Spleen (tissue), 11 donors: ENCODE data around the gene ADPGK. TPM values are rescaled to one million over a fixed set of nuclear protein-coding genes. Genes with fewer than 3 reads are reported as not detected.

Experiments used
- DNase-seq: peaks from one replicate; pipeline ENCODE4 v3.0.0-alpha.2; 2020
- H3K27ac ChIP-seq, 8 donors: fragments of 200-600 bp; sonication (generic) in 7 of 8; 1 replicate in 4 of 8; 2 replicates in 4 of 8; pipeline versions ENCODE4 v1.5.0 to v1.8.0; 2016 to 2021; ENCODE audit warnings: inconsistent platforms in 4 of 8, mild to moderate bottlenecking in 4 of 8, moderate library complexity in 1 of 8
- H3K27me3 ChIP-seq, 7 donors: fragments of 200-600 bp; sonication (generic) in 6 of 7; replicated peaks in 1 of 7; 1 replicate in 4 of 7; 2 replicates in 3 of 7; pipeline versions ENCODE4 v1.5.0 to v1.8.0; 2016 to 2021; ENCODE audit warnings: inconsistent platforms in 3 of 7, mild to moderate bottlenecking in 1 of 7
- H3K36me3 ChIP-seq, 6 donors: fragments of 200-600 bp; sonication (generic) in 5 of 6; 1 replicate in 4 of 6; 2 replicates in 2 of 6; pipeline versions ENCODE4 v1.5.0 to v1.8.0; 2016 to 2021; ENCODE audit warnings: inconsistent platforms in 2 of 6
- H3K4me1 ChIP-seq, 6 donors: fragments of 200-600 bp; sonication (generic) in 5 of 6; 1 replicate in 3 of 6; 2 replicates in 3 of 6; pipeline versions ENCODE4 v1.5.0 to v1.8.0; 2016 to 2021; ENCODE audit warnings: inconsistent platforms in 3 of 6
- H3K4me3 ChIP-seq, 8 donors: fragments of 200-600 bp; sonication (generic) in 7 of 8; 1 replicate in 4 of 8; 2 replicates in 4 of 8; pipeline versions ENCODE4 v1.5.0 to v1.8.0; 2016 to 2021; ENCODE audit warnings: inconsistent platforms in 4 of 8, mild to moderate bottlenecking in 4 of 8, moderate library complexity in 2 of 8
- H3K9me3 ChIP-seq, 8 donors: fragments of 200-600 bp; sonication (generic) in 7 of 8; 1 replicate in 4 of 8; 2 replicates in 4 of 8; pipeline versions ENCODE4 v1.5.0 to v1.8.0; 2016 to 2021; ENCODE audit warnings: inconsistent platforms in 4 of 8
- POLR2A ChIP-seq, 3 donors: fragments of 450-650 bp; IDR thresholded peaks; one replicate each; pipeline ENCODE4 v1.5.1; 2017; ENCODE audit warnings: antibody characterized with exemption in 3 of 3, mild to moderate bottlenecking in 1 of 3
- POLR2AphosphoS5 ChIP-seq, 3 donors: sonication (generic); formaldehyde crosslinking; IDR thresholded peaks; one replicate each; pipeline ENCODE4 v1.5.1; 2017; ENCODE audit warnings: antibody characterized with exemption in 3 of 3
- WGBS, 5 donors: extraction: QIAGEN DNeasy Blood & Tissue Kit in 3 of 5; methylation state at CpG; one replicate each; pipeline versions ENCODE4 v1.1.5 to v1.1.7; 2013 to 2018; 5-methylcytosine and 5-hydroxymethylcytosine counted together
- intact Hi-C: fragments of 100-400 bp; cut with DNase I; formaldehyde crosslinking; loops from one replicate; pipeline ENCODE4 v1.15.0; 2023; ENCODE audit warnings: low total_unique reads
- polyA plus RNA-seq, 3 donors: library from polyadenylated mRNA; stranded (reverse); fragments of 200-250 nt; gene quantifications; one replicate each; pipeline ENCODE4 v1.2.1, GENCODE V29; 2013
- total RNA-seq, 7 donors: library from RNA; depleted of rRNA in 3 of 7; stranded (reverse); fragments of >200 nt in 3 of 7; fragmentation: NEBNext Ultra II Directional in 4 of 7; extraction: Animal tissue kit (Norgen Biotek cat#: 25700) in 4 of 7; gene quantifications; one replicate each; pipeline versions ENCODE4 v1.1.0 to v1.2.1, GENCODE V29; 2016 to 2021
- TF ChIP-seq, protein P1 (sequence below), 11 experiments: fragments of 200-600 bp in 7 of 11; fragments of 450-650 bp in 4 of 11; sonication (generic) in 4 of 11; IDR thresholded peaks in 8 of 11; conservative IDR thresholded peaks in 3 of 11; 1 replicate in 7 of 11; 2 replicates in 4 of 11; pipeline versions ENCODE4 v1.4.0 to v1.8.0; 2016 to 2021; ENCODE audit warnings: antibody characterized with exemption in 11 of 11, inconsistent platforms in 4 of 11, mild to moderate bottlenecking in 1 of 11
- donor health status: healthy with polysubstance abuse.
- donor health status: DM: no; HTN: no; CAD: no; lungs with moderate emphysema.
- donor health status: DM: no; HTN: no; CAD: no.
- donor health status: Bipolar disorder and iron deficiency.
- donor health status: healthy.
- donor health status: DM: no; HTN: no; CAD: no.
- donor health status: DM: yes; HTN: yes; CAD: no.

The ADPGK gene
- total and polyA plus RNA-seq, 10 donors, result 65.4 to 119 (median 100) TPM

- Histone ChIP-seq H3K4me1 (peaks cover 0 to 14% (median 12%) of the 10 kb centered on the region in 6 donors), H3K27ac (no peak overlapping the region), H3K36me3 (no peaks in the 10 kb centered on the region), H3K27me3 (peaks cover 0 to 30% (median 17%) of the 10 kb centered on the region in 7 donors), H3K4me3 (no peak overlapping the region), H3K9me3 (no peaks in the 10 kb centered on the region)
- DNase-seq, result no peak
- no peak for TF ChIP-seq POLR2AphosphoS5 (IDR thresholded peaks at IDR 0.05)
- TF ChIP-seq, protein P1, sequence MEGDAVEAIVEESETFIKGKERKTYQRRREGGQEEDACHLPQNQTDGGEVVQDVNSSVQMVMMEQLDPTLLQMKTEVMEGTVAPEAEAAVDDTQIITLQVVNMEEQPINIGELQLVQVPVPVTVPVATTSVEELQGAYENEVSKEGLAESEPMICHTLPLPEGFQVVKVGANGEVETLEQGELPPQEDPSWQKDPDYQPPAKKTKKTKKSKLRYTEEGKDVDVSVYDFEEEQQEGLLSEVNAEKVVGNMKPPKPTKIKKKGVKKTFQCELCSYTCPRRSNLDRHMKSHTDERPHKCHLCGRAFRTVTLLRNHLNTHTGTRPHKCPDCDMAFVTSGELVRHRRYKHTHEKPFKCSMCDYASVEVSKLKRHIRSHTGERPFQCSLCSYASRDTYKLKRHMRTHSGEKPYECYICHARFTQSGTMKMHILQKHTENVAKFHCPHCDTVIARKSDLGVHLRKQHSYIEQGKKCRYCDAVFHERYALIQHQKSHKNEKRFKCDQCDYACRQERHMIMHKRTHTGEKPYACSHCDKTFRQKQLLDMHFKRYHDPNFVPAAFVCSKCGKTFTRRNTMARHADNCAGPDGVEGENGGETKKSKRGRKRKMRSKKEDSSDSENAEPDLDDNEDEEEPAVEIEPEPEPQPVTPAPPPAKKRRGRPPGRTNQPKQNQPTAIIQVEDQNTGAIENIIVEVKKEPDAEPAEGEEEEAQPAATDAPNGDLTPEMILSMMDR (IDR thresholded peaks at IDR 0.05 in 8 of 11, conservative IDR thresholded peaks at IDR 0.05 in 3 of 11), result no peak
- TF ChIP-seq POLR2A (IDR thresholded peaks at IDR 0.05), result no peak
- intact Hi-C loops, result no loop called here
- WGBS, 5 donors, result 93 to 98% (median 95%) methylated on average over 2 of the region's 2 CpGs
Observed at GRCh38 chr15:72792431-72792830, 8.9 kb upstream of the ADPGK start.

GRCh38 chr15:72790302-72790910 lies 6.8 kb upstream of the ADPGK start:
- no peaks in the 10 kb centered on the region for H3K36me3 ChIP-seq
- H3K9me3 ChIP-seq, result no peaks in the 10 kb centered on the region
- intact Hi-C loops, result no loop called here
- WGBS, 5 donors, result 36 to 96% (median 89%) methylated on average over 1 of the region's 1 CpG
- H3K27me3 ChIP-seq, result peaks cover 0 to 10% (median 0%) of the 10 kb centered on the region in 7 donors
- no peak for DNase-seq
- no peak overlapping the region for H3K4me3 ChIP-seq
- TF ChIP-seq POLR2A (IDR thresholded peaks at IDR 0.05), result no peak
- TF ChIP-seq, protein P1 (IDR thresholded peaks at IDR 0.05 in 8 of 11, conservative IDR thresholded peaks at IDR 0.05 in 3 of 11), result no peak
- TF ChIP-seq POLR2AphosphoS5 (IDR thresholded peaks at IDR 0.05), result no peak
- no peak overlapping the region for H3K27ac ChIP-seq
- peaks cover 0 to 16% (median 1%) of the 10 kb centered on the region in 6 donors for H3K4me1 ChIP-seq

- Histone ChIP-seq H3K4me3 (no peak overlapping the region), H3K36me3 (no peaks in the 10 kb centered on the region), H3K27me3 (peaks cover 0 to 4% (median 0%) of the 10 kb centered on the region in 7 donors), H3K4me1 (peaks cover 0 to 34% (median 16%) of the 10 kb centered on the region in 6 donors), H3K9me3 (no peaks in the 10 kb centered on the region), H3K27ac (peak overlapping the region in 1 of 8 donors; percentile 8)
- intact Hi-C loops, result no loop called here
- TF ChIP-seq POLR2A (IDR thresholded peaks at IDR 0.05) (no peak), POLR2AphosphoS5 (IDR thresholded peaks at IDR 0.05) (no peak)
- TF ChIP-seq, protein P1 (IDR thresholded peaks at IDR 0.05 in 8 of 11, conservative IDR thresholded peaks at IDR 0.05 in 3 of 11), result no peak
- 93 to 97% (median 95%) methylated on average over 1 of the region's 1 CpG for WGBS, 5 donors
- DNase-seq, result no peak
Observed at GRCh38 chr15:72787526-72787925, 4.0 kb upstream of the ADPGK start.

- Histone ChIP-seq H3K27me3 (no peaks in the 10 kb centered on the region), H3K36me3 (peaks cover 0 to 4% (median 0%) of the 10 kb centered on the region in 6 donors), H3K9me3 (no peaks in the 10 kb centered on the region), H3K4me1 (peaks cover 5 to 41% (median 24%) of the 10 kb centered on the region in 6 donors), H3K4me3 (no peak overlapping the region), H3K27ac (peak overlapping the region in 3 of 8 donors; percentile 2 to 11 (median 8))
- TF ChIP-seq, protein P1 (IDR thresholded peaks at IDR 0.05 in 8 of 11, conservative IDR thresholded peaks at IDR 0.05 in 3 of 11), result no peak
- TF ChIP-seq POLR2AphosphoS5 (IDR thresholded peaks at IDR 0.05) (no peak), POLR2A (IDR thresholded peaks at IDR 0.05) (no peak)
- 72 to 89% (median 87%) methylated on average over 8 of the region's 8 CpGs for WGBS, 5 donors
- no peak for DNase-seq
- intact Hi-C loops, result no loop called here
Observed at GRCh38 chr15:72786676-72787345, 3.3 kb upstream of the ADPGK start.
